ENCODE data around the gene VPS13A.

The VPS13A gene

GRCh38 chr9:77399964-77400363, 222.6 kb downstream of the VPS13A start:
- TF ChIP-seq ZNF292 (tag by site-specific recombination; IDR thresholded peaks at IDR 0.05; ENCODE audit: borderline replicate concordance, low read depth) (no peak), ZSCAN16 (tag by site-specific recombination; IDR thresholded peaks at IDR 0.05) (no peak), ZNF530 (tag by site-specific recombination; IDR thresholded peaks at IDR 0.05; ENCODE audit: low read depth) (no peak), ZNF585B (tag by site-specific recombination; IDR thresholded peaks at IDR 0.05) (no peak), ZNF148 (tag by site-specific recombination; IDR thresholded peaks at IDR 0.05; ENCODE audit: borderline replicate concordance) (no peak)
- POLR2A ChIA-PET, result no interaction called here
- Histone ChIP-seq H3K36me3 (ENCODE audit: control insufficient read depth in 2 of 2, insufficient read depth in 1 of 2, low read length in 2 of 2) (peaks cover 0 to 2% of the 10 kb centered on the region in 2 experiments; a peak in 1 of 3 replicates), H3K4me3 (ENCODE audit: low read depth, low read length) (no peak overlapping the region), H3K9me3 (ENCODE audit: control insufficient read depth, insufficient read depth, low read depth, low read length) (no peaks in the 10 kb centered on the region), H3K4me1 (ENCODE audit: control insufficient read depth, insufficient read depth, low read length) (no peaks in the 10 kb centered on the region), H3K27ac (ENCODE audit: extremely low read depth, low read depth, low read length) (no peak overlapping the region)
- CTCF ChIA-PET, result interaction anchor here (1.0 kb wide), 1 partner anchor 57 kb away, joined by 3 read pairs; no protein-coding TSS in a partner anchor

GRCh38 chr9:77402286-77402685, 225.0 kb downstream of the VPS13A start:
- ChIA-PET CTCF (no interaction called here), POLR2A (no interaction called here)
- Histone ChIP-seq H3K4me3 (ENCODE audit: low read depth, low read length) (no peak overlapping the region), H3K9me3 (ENCODE audit: control insufficient read depth, insufficient read depth, low read depth, low read length) (no peaks in the 10 kb centered on the region), H3K36me3 (ENCODE audit: control insufficient read depth in 2 of 2, insufficient read depth in 1 of 2, low read length in 2 of 2) (peaks cover 0 to 20% of the 10 kb centered on the region in 2 experiments; a peak in 2 of 3 replicates), H3K4me1 (ENCODE audit: control insufficient read depth, insufficient read depth, low read length) (no peaks in the 10 kb centered on the region), H3K27ac (ENCODE audit: extremely low read depth, low read depth, low read length) (no peak overlapping the region)
- TF ChIP-seq ZNF521 (tag by site-specific recombination; IDR thresholded peaks at IDR 0.05), result no peak
- no peak for TF ChIP-seq ZNF558 (tag by site-specific recombination; IDR thresholded peaks at IDR 0.05)
- TF ChIP-seq ZNF654 (tag by site-specific recombination; IDR thresholded peaks at IDR 0.05; ENCODE audit: low read depth), result no peak
- TF ChIP-seq HOXC10 (CRISPR knock-in tag; IDR thresholded peaks at IDR 0.05), result no peak

- ChIA-PET CTCF (no interaction called here), POLR2A (interaction anchor here (0.6 kb wide), 1 partner anchor 319 kb away, joined by 3 read pairs; no protein-coding TSS in a partner anchor)
- no peak overlapping the region for H3K27ac ChIP-seq (ENCODE audit: extremely low read depth, low read depth, low read length)
- TF ChIP-seq ZNF600 (tag by site-specific recombination; IDR thresholded peaks at IDR 0.05) (no peak), SCRT1 (tag by site-specific recombination; IDR thresholded peaks at IDR 0.05; ENCODE audit: borderline replicate concordance) (no peak), ZNF571 (tag by site-specific recombination; IDR thresholded peaks at IDR 0.05) (no peak), PBX3 (CRISPR knock-in tag; IDR thresholded peaks at IDR 0.05) (no peak), ZNF280C (tag by site-specific recombination; IDR thresholded peaks at IDR 0.05) (no peak), ZNF645 (tag by site-specific recombination; IDR thresholded peaks at IDR 0.05) (no peak), ZBTB10 (tag by site-specific recombination; IDR thresholded peaks at IDR 0.05) (no peak), YY1 (tag by site-specific recombination; IDR thresholded peaks at IDR 0.05) (no peak), ZNF510 (tag by site-specific recombination; IDR thresholded peaks at IDR 0.05; ENCODE audit: insufficient replicate concordance) (no peak), ZNF776 (tag by site-specific recombination; IDR thresholded peaks at IDR 0.05; ENCODE audit: borderline replicate concordance) (no peak), ZNF394 (tag by site-specific recombination; IDR thresholded peaks at IDR 0.05; ENCODE audit: borderline replicate concordance) (no peak), ZNF132 (tag by site-specific recombination; IDR thresholded peaks at IDR 0.05; ENCODE audit: borderline replicate concordance) (no peak), ZNF223 (tag by site-specific recombination; IDR thresholded peaks at IDR 0.05) (no peak)
Measured at GRCh38 chr9:77403239-77403638, 225.9 kb downstream of the VPS13A start.

More at GRCh38 chr9:77403239-77403638, 225.9 kb downstream of the VPS13A start:
- Histone ChIP-seq H3K9me3 (ENCODE audit: control insufficient read depth, insufficient read depth, low read depth, low read length) (no peaks in the 10 kb centered on the region), H3K4me3 (ENCODE audit: low read depth, low read length) (no peak overlapping the region), H3K4me1 (ENCODE audit: control insufficient read depth, insufficient read depth, low read length) (no peaks in the 10 kb centered on the region), H3K36me3 (ENCODE audit: control insufficient read depth in 2 of 2, insufficient read depth in 1 of 2, low read length in 2 of 2) (peaks cover 0 to 29% of the 10 kb centered on the region in 2 experiments; a peak in 2 of 3 replicates)

All from HEK293 (cell line).